ENCODE results near the gene OPRD1. TPM values are rescaled to one million over a fixed set of nuclear protein-coding genes. Genes with fewer than 3 reads are reported as not detected.
"Not testable (repeated sequence)": the region's sequence is repeated elsewhere in the genome, so short reads cannot be mapped to it uniquely, and the experiment has no call there.

The OPRD1 gene
- total RNA-seq, result under 1 TPM in 1 of 2 experiments, not detected in 1; 0.02 TPM

- Mint-ChIP-seq H3K36me3 (ENCODE audit: low read depth) (no peaks in the 10 kb centered on the region), H3K4me1 (ENCODE audit: low read depth) (peaks cover 2% of the 10 kb centered on the region), H3K27ac (no peak within 1 kb of the TSS), H3K4me3 (no peak within 1 kb of the TSS), H3K9me3 (no peaks in the 10 kb centered on the region), H3K27me3 (peaks cover 50% of the 10 kb centered on the region)
- intact Hi-C loops (cut with micrococcal nuclease), result no loop called here
- CTCF ChIA-PET, result interaction anchor here (2.8 kb wide), 1 partner anchor 65 kb away, joined by 11 read pairs; no protein-coding TSS in a partner anchor
- DNase-seq, result no peak
- POLR2A ChIA-PET, result no interaction called here
- TF ChIP-seq, protein P1, sequence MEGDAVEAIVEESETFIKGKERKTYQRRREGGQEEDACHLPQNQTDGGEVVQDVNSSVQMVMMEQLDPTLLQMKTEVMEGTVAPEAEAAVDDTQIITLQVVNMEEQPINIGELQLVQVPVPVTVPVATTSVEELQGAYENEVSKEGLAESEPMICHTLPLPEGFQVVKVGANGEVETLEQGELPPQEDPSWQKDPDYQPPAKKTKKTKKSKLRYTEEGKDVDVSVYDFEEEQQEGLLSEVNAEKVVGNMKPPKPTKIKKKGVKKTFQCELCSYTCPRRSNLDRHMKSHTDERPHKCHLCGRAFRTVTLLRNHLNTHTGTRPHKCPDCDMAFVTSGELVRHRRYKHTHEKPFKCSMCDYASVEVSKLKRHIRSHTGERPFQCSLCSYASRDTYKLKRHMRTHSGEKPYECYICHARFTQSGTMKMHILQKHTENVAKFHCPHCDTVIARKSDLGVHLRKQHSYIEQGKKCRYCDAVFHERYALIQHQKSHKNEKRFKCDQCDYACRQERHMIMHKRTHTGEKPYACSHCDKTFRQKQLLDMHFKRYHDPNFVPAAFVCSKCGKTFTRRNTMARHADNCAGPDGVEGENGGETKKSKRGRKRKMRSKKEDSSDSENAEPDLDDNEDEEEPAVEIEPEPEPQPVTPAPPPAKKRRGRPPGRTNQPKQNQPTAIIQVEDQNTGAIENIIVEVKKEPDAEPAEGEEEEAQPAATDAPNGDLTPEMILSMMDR (IDR thresholded peaks at IDR 0.05), result no peak
- no peak for ATAC-seq
These were observed at the start of gene OPRD1 for GRCh38 chr1:28811766-28812668. TSS of gene OPRD1 (plus strand) at chr1:28812170. CDS start at chr1:28812384, 214 bp downstream.

DNA sequence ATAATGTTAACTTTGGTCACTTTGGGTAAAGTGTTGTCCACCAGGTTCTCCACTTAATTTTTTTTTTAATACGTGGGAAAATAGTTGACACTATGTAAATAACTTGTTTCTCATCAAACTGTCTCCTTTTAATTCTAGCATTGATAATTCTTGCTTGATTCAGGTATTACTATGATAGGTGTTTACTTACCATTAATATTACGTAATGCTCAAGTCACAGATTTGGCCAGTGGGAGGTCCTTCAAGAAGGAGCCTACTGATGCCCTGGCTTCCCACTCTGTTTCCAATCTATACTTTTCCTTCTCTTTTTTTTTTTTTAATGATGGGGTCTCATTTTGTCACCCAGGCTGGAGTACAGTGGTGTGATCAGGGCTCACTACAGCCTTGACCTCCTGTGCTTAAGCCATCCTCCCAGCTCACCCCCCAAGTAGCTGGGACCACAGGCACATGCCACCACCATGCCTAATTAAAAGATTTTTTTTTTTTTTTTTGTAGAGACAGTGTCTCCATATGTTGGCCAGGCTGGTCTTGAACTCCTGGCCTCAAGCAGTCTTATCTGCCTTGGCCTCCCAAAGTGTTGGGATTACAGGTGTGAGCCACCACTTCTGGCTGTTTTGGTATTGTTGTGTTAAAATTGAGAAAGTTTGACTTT lies 45.3 kb upstream of the OPRD1 start:
- H3K36me3 Mint-ChIP-seq (ENCODE audit: low read depth), result peaks cover 28% of the 10 kb centered on the region
- H3K27ac Mint-ChIP-seq, result no peak overlapping the region
- CTCF ChIA-PET, result no interaction called here
- TF ChIP-seq, protein P1 (IDR thresholded peaks at IDR 0.05), result no peak
- peaks cover 13% of the 10 kb centered on the region for H3K4me1 Mint-ChIP-seq (ENCODE audit: low read depth)
- POLR2A ChIA-PET, result no interaction called here
- ATAC-seq, result no peak
- H3K4me3 Mint-ChIP-seq, result no peak overlapping the region
- no peaks in the 10 kb centered on the region for H3K27me3 Mint-ChIP-seq
- intact Hi-C loops (cut with micrococcal nuclease), result no loop called here
- H3K9me3 Mint-ChIP-seq, result no peaks in the 10 kb centered on the region
- no peak for DNase-seq

DNA sequence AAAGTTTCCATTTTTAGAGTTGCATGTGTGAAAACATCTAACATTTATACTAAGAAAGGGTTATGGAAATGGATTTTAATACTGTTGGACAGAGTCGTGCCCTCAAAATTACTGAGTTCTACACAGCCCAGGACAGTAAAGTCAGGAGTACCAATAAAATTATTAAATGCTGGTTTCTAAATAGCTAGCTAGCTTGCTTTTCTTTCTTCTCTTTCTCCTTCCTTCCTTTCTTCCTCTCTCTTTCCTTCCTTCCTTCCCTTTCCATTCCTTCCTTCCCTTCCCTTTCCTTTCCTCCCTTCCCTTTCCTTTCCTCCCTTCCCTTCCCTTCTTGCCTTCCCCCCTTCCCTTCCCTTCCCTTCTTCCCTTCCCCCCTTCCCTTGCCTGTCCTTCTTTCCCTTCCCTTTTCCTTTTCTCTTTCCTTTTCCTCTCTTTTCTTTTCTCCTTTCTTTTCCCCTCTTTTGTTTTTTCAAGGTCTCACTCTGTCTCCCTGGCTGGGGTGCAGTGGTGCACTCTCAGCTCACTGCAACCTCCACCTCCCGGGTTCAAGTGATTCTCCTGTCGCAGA lies 41.3 kb upstream of the OPRD1 start:
- intact Hi-C loops (cut with micrococcal nuclease), result no loop called here
- TF ChIP-seq, protein P1 (IDR thresholded peaks at IDR 0.05), result no peak
- peak overlapping the region; percentile 8 for H3K27ac Mint-ChIP-seq

GRCh38 chr1:28771921-28772320 lies 40.0 kb upstream of the OPRD1 start:
- peak overlapping the region; percentile 20 for H3K27ac Mint-ChIP-seq
- H3K27me3 Mint-ChIP-seq; H3K4me1 Mint-ChIP-seq (ENCODE audit: low read depth); DNase-seq; H3K9me3 Mint-ChIP-seq; H3K4me3 Mint-ChIP-seq; intact Hi-C loops (cut with micrococcal nuclease); ATAC-seq: not testable (repeated sequence)
- POLR2A ChIA-PET, result interaction anchor here (1.1 to 1.3 kb wide), 2 partner anchors 11 to 36 kb away, joined by 3 to 4 read pairs; partner anchors contain the start of gene YTHDF2
- peaks cover 21% of the 10 kb centered on the region for H3K36me3 Mint-ChIP-seq (ENCODE audit: low read depth)
- CTCF ChIA-PET, result interaction anchor here (1.2 kb wide), 1 partner anchor 13 kb away, joined by 4 read pairs; no protein-coding TSS in a partner anchor

More for the DNA sequence above, 41.3 kb upstream of the OPRD1 start:
- H3K36me3 Mint-ChIP-seq (ENCODE audit: low read depth), result peaks cover 27% of the 10 kb centered on the region
- no peak for DNase-seq
- H3K4me1 Mint-ChIP-seq (ENCODE audit: low read depth), result peaks cover 13% of the 10 kb centered on the region
- no peaks in the 10 kb centered on the region for H3K9me3 Mint-ChIP-seq
- H3K27me3 Mint-ChIP-seq, result no peaks in the 10 kb centered on the region
- no peak for ATAC-seq
- ChIA-PET POLR2A (interaction anchor here (0.8 to 1.2 kb wide), 3 partner anchors 14 to 34 kb away, joined by 3 read pairs; partner anchors contain the start of gene YTHDF2), CTCF (no interaction called here)
- H3K4me3 Mint-ChIP-seq, result no peak overlapping the region

DNA sequence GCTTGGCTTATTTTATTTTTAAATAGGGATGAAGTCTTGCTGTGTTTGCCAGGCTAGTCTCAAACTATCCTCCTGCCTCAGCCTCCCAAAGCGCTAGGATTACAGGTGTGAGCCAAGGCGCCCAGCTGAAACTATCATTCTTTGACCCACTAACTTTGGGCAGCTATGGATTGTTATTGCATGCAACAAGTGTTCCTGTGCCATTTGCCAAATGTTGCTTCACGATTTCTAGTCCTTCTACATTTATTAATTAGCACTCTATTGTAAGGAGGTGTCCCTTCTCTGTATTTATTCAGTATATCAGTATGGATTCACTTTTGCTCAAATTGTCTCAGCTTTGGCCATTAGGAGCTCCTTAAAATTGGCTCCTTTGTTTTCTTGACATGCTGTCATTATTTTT lies 38.9 kb upstream of the OPRD1 start:
- ChIA-PET CTCF (interaction anchor here (3.2 kb wide), 1 partner anchor 108 kb away, joined by 18 read pairs; no protein-coding TSS in a partner anchor), POLR2A (interaction anchor here (1.1 to 1.6 kb wide), 2 partner anchors 16 to 37 kb away, joined by 3 to 4 read pairs; partner anchors contain the start of gene YTHDF2)
- Mint-ChIP-seq H3K27ac (no peak overlapping the region), H3K9me3 (no peaks in the 10 kb centered on the region), H3K4me1 (ENCODE audit: low read depth) (peaks cover 4% of the 10 kb centered on the region), H3K27me3 (no peaks in the 10 kb centered on the region), H3K36me3 (ENCODE audit: low read depth) (peaks cover 19% of the 10 kb centered on the region), H3K4me3 (no peak overlapping the region)
- intact Hi-C loops (cut with micrococcal nuclease), result no loop called here
- no peak for DNase-seq
- TF ChIP-seq, protein P1 (IDR thresholded peaks at IDR 0.05), result no peak
- ATAC-seq, result no peak
